ENCODE results near the gene NANS.
"Not testable (repeated sequence)": the region's sequence is repeated elsewhere in the genome, so short reads cannot be mapped to it uniquely, and the experiment has no call there.

The NANS gene

GRCh38 chr9:98039607-98040017 is 16.9 kb upstream of the NANS start:
- DNase-seq = no peak

- DNase-seq = no peak
Measured at GRCh38 chr9:98040212-98040611, 16.3 kb upstream of the NANS start.

- no peak for DNase-seq
Measured at GRCh38 chr9:98043915-98044314, 12.6 kb upstream of the NANS start.

- no peak for DNase-seq
Measured at GRCh38 chr9:98045234-98046179, 11.0 kb upstream of the NANS start.

GRCh38 chr9:98046180-98046543 is 10.4 kb upstream of the NANS start:
- no peak for DNase-seq

DNA sequence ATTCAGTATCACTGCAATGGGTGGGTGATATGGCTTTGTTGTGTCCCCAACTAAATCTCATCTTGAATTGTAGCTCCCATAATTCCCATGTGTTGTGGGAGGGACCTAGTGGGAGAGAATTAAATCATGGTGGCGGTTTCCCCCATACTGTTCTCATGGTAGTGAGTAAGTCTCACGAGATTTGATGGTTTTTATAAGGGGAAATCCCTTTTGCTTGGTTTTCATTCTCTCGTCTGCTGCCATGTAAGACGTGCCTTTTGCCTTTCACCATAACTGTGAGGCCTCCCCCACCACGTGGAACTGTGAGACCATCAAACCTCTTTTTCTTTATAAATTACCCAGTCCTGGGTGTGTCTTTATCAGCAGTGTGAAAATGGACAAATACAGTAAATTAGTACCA is 9.5 kb upstream of the NANS start:
- no peak for DNase-seq

GRCh38 chr9:98049288-98050072 is 7.1 kb upstream of the NANS start:
- no peak for DNase-seq

- DNase-seq = no peak
Measured at GRCh38 chr9:98050351-98050750, 6.2 kb upstream of the NANS start.

GRCh38 chr9:98054376-98054951 is 2.1 kb upstream of the NANS start:
- no peak for DNase-seq

- DNase-seq = no peak
Measured at GRCh38 chr9:98057138-98057799, 737 bp downstream of the NANS start.

DNA sequence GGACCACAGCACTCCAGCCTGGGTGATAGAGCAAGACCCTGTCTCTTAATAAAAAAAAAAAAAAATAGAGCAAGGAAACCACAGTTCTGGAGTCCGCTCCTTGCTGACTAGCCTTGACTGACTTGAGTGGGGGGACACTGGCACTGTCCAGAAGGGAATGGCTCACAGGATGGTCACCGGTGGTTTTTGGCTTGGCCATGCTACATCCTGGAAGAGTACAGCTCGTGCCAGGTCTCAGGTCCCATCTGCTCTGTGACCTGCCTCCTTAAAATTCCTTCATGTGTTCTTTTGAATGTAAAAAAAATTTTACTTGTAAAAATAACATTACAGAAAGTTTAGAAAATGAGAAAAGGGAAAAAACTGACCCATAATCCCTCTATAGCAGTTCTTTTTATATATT is 5.6 kb downstream of the NANS start:
- no peak for DNase-seq

DNA sequence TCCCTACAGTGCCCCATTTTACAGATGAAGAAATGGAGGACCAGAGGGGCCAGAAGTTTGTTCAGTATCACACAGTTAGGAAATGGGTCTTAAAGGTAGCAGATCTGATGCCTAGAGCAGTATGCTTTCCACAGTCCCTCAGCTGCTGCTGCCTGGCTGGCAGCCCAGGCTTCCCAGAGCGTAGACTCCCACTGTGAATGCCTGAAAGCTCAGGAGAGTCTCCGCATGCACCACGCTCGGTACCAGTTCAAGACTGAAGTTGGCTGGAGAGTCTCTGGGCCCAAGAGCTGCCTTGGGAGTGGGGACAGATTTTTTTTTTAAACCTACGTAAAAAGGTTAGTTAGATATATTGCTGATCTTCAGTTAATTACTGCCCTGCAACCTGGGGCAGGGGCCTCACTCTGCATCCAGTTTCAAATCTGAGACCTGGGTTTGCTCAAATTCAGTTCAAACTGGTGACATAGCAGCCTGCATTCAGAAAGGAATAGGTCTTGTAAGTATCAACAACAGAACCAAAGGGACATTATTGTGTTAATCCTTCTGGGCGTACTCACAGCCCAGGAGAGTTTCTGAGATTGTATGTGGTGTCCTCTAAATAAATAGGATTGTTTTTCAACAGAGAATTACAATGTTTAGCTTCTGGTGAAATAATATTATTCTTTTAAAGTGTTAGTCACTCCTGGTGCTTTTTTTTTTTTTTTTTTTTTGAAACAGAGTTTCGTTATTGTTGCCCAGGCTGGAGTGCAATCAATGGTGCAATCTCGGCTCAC is 8.3 kb downstream of the NANS start:
- no peak for DNase-seq

DNA sequence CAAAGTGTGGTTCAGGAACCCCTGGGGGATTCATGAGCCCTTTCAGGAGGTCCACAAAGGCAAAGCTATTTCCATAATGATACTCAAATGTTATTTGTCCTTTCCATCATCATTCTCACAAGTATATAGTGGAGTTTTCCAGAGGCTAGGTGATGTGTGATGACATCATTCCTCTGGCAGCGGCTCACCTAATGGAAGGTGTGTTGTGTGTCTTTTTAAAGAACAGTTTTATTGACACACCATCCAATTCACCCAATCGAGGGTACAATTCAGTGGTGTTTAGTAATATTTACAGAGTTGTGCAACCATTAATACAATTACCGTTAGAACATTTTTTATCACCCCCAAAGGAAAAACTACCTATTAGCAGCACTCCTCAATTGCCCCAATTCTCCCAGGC is 9.7 kb downstream of the NANS start:
- DNase-seq = no peak

- DNase-seq = no peak
Measured at GRCh38 chr9:98067184-98067583, 10.7 kb downstream of the NANS start.

GRCh38 chr9:98069551-98069950 is 13.0 kb downstream of the NANS start:
- no peak for DNase-seq

GRCh38 chr9:98070704-98071103 is 14.2 kb downstream of the NANS start:
- DNase-seq = no peak

GRCh38 chr9:98071737-98072136 is 15.2 kb downstream of the NANS start:
- no peak for DNase-seq

DNA sequence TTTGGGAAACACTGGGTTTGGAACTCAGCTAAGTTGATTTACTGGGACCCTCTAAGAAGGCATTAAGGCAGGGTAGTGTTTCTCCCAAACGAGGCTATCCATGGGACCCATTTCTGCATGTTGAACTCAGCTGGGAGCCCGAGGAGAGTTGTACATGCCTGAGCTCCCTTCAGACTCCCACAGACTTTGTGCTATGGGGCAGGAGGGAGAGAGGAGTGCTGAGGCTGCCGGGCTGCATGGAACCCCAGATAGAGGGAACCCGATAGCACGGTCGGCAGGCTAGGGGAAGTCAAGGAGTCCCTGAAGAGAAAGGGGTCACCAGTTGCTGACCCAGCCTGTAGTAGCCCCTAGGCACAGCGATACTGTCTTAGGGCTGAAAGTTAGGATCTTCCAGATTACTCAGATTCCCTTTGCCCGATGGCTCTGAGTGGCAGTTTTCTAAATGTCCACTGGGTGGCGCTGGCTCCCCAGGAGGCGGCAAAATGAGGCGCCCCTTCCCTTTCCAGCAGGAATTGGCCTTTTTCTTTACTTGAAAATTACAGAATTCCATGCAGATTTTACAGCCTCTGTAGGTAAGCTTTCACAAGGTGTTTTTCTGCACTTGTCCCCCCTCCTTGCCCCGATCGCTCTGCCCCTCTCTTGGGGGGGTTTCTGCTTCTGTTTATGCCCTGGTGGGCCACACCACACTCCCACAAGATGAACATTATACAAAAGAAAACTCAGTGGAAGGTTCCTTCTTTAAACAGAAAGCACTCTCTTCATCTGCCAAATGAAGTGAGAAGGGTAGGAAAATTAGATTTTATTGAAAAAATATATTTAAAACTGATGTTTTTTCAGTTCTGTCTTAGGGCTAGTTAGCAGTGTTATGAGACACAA is 17.8 kb downstream of the NANS start:
- peak; percentile 75 for DNase-seq

GRCh38 chr9:98075332-98075805 is 18.8 kb downstream of the NANS start:
- DNase-seq = no peak

DNA sequence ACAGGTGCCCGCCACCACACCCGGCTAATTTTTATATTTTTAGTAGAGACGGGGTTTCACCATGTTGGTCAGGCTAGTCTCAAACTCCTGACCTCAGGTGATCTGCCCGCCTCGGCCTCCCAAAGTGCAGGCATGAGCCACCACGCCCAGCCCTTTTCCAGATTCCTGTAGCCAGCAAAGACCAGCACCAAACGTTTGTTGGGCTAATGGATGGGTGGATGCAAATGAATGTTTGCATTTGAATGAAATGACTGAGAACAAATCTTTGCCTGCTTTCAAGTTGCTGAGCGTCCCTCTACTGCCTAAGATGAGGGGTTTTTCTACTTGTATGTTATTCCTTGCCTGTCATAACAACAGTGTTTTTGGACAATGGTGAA is 20.0 kb downstream of the NANS start:
- DNase-seq = not testable (repeated sequence)

DNA sequence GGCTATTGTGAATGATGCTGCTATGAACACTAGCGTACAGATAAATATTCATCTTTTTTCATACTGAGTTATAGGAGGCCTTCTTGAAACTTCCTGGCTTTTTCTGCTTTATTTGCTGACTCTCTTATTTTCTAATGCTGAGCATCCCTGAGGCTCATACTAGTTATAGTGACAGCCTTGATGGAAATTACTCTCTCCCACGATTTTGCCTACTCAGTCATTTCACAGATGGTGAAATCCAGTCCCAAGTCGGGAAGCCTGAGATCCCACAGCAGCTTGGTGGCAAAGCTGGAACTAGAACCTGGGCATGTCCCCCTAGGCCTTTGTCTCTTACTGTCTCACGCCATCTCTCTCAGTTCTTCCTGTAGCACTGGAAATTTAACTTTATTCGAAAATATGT is 22.4 kb downstream of the NANS start:
- no peak for DNase-seq
